ENCODE results near the gene UBE2J2.

Gene UBE2J2

GRCh38 chr1:1222575-1223225 lies 51.0 kb downstream of the UBE2J2 start:
- H3K4me3 ChIP-seq (ENCODE audit: low read length) = no peak overlapping the region
- no peak overlapping the region for H3K27ac ChIP-seq (ENCODE audit: low read depth, low read length)
- TF ChIP-seq EZH2phosphoT487 (IDR thresholded peaks at IDR 0.05; ENCODE audit: borderline replicate concordance, low read length) = no peak
- no peak for TF ChIP-seq CTCF (IDR thresholded peaks at IDR 0.05; ENCODE audit: low read depth, low read length, poor library complexity, severe bottlenecking)
- peaks cover 34% of the 10 kb centered on the region for H3K79me2 ChIP-seq (ENCODE audit: control insufficient read depth, low read length)
- no peak overlapping the region for H3K4me2 ChIP-seq (ENCODE audit: low read length)
- no peaks in the 10 kb centered on the region for H3F3A ChIP-seq (ENCODE audit: control insufficient read depth, insufficient read depth)
- H3K4me1 ChIP-seq (ENCODE audit: control insufficient read depth, low read length) = no peaks in the 10 kb centered on the region
- no peaks in the 10 kb centered on the region for H3K9me3 ChIP-seq (ENCODE audit: control insufficient read depth, insufficient read depth, low read length)
- H3K9me2 ChIP-seq (replicated peaks; ENCODE audit: control insufficient read depth, low read length) = no peaks in the 10 kb centered on the region
- H4K20me1 ChIP-seq (ENCODE audit: control insufficient read depth, insufficient read depth, low read depth, low read length) = no peaks in the 10 kb centered on the region
- H3K36me3 ChIP-seq (ENCODE audit: control insufficient read depth, low read length) = peaks cover 74% of the 10 kb centered on the region
- H3K27me3 ChIP-seq (ENCODE audit: control insufficient read depth, low read length) = no peaks in the 10 kb centered on the region

GRCh38 chr1:1221887-1222574 lies 51.6 kb downstream of the UBE2J2 start:
- Histone ChIP-seq H3K4me1 (ENCODE audit: control insufficient read depth, low read length) (no peaks in the 10 kb centered on the region), H3K9me3 (ENCODE audit: control insufficient read depth, insufficient read depth, low read length) (no peaks in the 10 kb centered on the region), H3K4me2 (ENCODE audit: low read length) (no peak overlapping the region), H3K79me2 (ENCODE audit: control insufficient read depth, low read length) (peaks cover 28% of the 10 kb centered on the region), H3K27me3 (ENCODE audit: control insufficient read depth, low read length) (no peaks in the 10 kb centered on the region), H3K36me3 (ENCODE audit: control insufficient read depth, low read length) (peaks cover 70% of the 10 kb centered on the region), H3K4me3 (ENCODE audit: low read length) (no peak overlapping the region), H3K9me2 (replicated peaks; ENCODE audit: control insufficient read depth, low read length) (no peaks in the 10 kb centered on the region), H3F3A (ENCODE audit: control insufficient read depth, insufficient read depth) (no peaks in the 10 kb centered on the region), H4K20me1 (ENCODE audit: control insufficient read depth, insufficient read depth, low read depth, low read length) (no peaks in the 10 kb centered on the region), H3K27ac (ENCODE audit: low read depth, low read length) (no peak overlapping the region)
- no peak for TF ChIP-seq EZH2phosphoT487 (IDR thresholded peaks at IDR 0.05; ENCODE audit: borderline replicate concordance, low read length)
- TF ChIP-seq CTCF (IDR thresholded peaks at IDR 0.05; ENCODE audit: low read depth, low read length, poor library complexity, severe bottlenecking) = no peak

GRCh38 chr1:1220197-1220596 lies 53.5 kb downstream of the UBE2J2 start:
- H3K36me3 ChIP-seq (ENCODE audit: control insufficient read depth, low read length) = peaks cover 56% of the 10 kb centered on the region
- no peaks in the 10 kb centered on the region for H3K27me3 ChIP-seq (ENCODE audit: control insufficient read depth, low read length)
- peaks cover 3% of the 10 kb centered on the region for H3K4me1 ChIP-seq (ENCODE audit: control insufficient read depth, low read length)
- no peaks in the 10 kb centered on the region for H3K9me3 ChIP-seq (ENCODE audit: control insufficient read depth, insufficient read depth, low read length)
- no peaks in the 10 kb centered on the region for H3K9me2 ChIP-seq (replicated peaks; ENCODE audit: control insufficient read depth, low read length)
- H3K79me2 ChIP-seq (ENCODE audit: control insufficient read depth, low read length) = peaks cover 10% of the 10 kb centered on the region
- no peak overlapping the region for H3K4me3 ChIP-seq (ENCODE audit: low read length)
- TF ChIP-seq EZH2phosphoT487 (IDR thresholded peaks at IDR 0.05; ENCODE audit: borderline replicate concordance, low read length) (no peak), CTCF (IDR thresholded peaks at IDR 0.05; ENCODE audit: low read depth, low read length, poor library complexity, severe bottlenecking) (no peak)
- no peak overlapping the region for H3K27ac ChIP-seq (ENCODE audit: low read depth, low read length)
- H4K20me1 ChIP-seq (ENCODE audit: control insufficient read depth, insufficient read depth, low read depth, low read length) = no peaks in the 10 kb centered on the region
- no peaks in the 10 kb centered on the region for H3F3A ChIP-seq (ENCODE audit: control insufficient read depth, insufficient read depth)
- no peak overlapping the region for H3K4me2 ChIP-seq (ENCODE audit: low read length)
